Heart right ventricle (tissue), 16 donors: Measurements from ENCODE around the gene TMEM40. TPM values are rescaled to one million over a fixed set of nuclear protein-coding genes. Genes with fewer than 3 reads are reported as not detected.

Source experiments
- ATAC-seq, 8 donors: fragments of 200-7000 bp; cut with Tn5 transposase; one replicate each; pipeline ENCODE4 v1.9.1; 2020; ENCODE audit warnings: mild to moderate bottlenecking in 8 of 8, moderate library complexity in 8 of 8, moderate number of reproducible peaks in 1 of 8
- DNase-seq, 2 donors: peaks; one replicate each; pipeline ENCODE4 v3.0.0-alpha.2; 2020
- H3K27ac ChIP-seq, 10 donors: fragments of 200-600 bp; sonication (generic) in 2 of 10; one replicate each; pipeline versions ENCODE4 v1.5.0 to v1.8.0; 2020 to 2022; ENCODE audit warnings: mild to moderate bottlenecking in 3 of 10
- H3K27me3 ChIP-seq, 7 donors: fragments of 200-600 bp; one replicate each; pipeline ENCODE4 v1.8.0; 2021 to 2022; ENCODE audit warnings: mild to moderate bottlenecking in 2 of 7
- H3K36me3 ChIP-seq, 9 donors: fragments of 200-600 bp; sonication (generic) in 1 of 9; one replicate each; pipeline versions ENCODE4 v1.5.0 to v1.8.0; 2020 to 2022; ENCODE audit warnings: mild to moderate bottlenecking in 2 of 9
- H3K4me1 ChIP-seq, 9 donors: fragments of 200-600 bp; sonication (generic) in 1 of 9; one replicate each; pipeline versions ENCODE4 v1.5.0 to v1.8.0; 2020 to 2022; ENCODE audit warnings: mild to moderate bottlenecking in 4 of 9
- H3K4me3 ChIP-seq, 10 donors: fragments of 200-600 bp; sonication (generic) in 2 of 10; one replicate each; pipeline versions ENCODE4 v1.5.0 to v1.8.0; 2020 to 2022; ENCODE audit warnings: mild to moderate bottlenecking in 7 of 10, moderate library complexity in 2 of 10
- H3K9me3 ChIP-seq, 11 donors: fragments of 200-600 bp in 10 of 11; sonication (generic) in 2 of 11; one replicate each; pipeline versions ENCODE4 v1.5.0 to v1.8.0; 2013 to 2022; ENCODE audit warnings: mild to moderate bottlenecking in 2 of 11, control low read depth in 1 of 11, moderate library complexity in 1 of 11
- WGBS, 2 donors: extraction: QIAGEN DNeasy Blood & Tissue Kit; methylation state at CpG; one replicate each; pipeline ENCODE4 v1.1.7; 2013; ENCODE audit warnings: inconsistent platforms in 1 of 2; 5-methylcytosine and 5-hydroxymethylcytosine counted together
- intact Hi-C, 10 donors: fragments of 100-400 bp; cut with DNase I; formaldehyde crosslinking; loops; one replicate each; pipeline versions ENCODE4 v1.11.1 to v1.14.2; 2022
- polyA plus RNA-seq, 2 donors: library from polyadenylated mRNA; stranded (reverse); fragments of 200-250 nt; gene quantifications; one replicate each; pipeline ENCODE4 v1.2.3, GENCODE V29; 2013
- total RNA-seq, 10 donors: library from RNA; stranded (reverse); fragmentation: NEBNext Ultra II Directional in 3 of 10; extraction: Animal tissue kit (Norgen Biotek cat#: 25700) in 3 of 10; gene quantifications; one replicate each; pipeline versions ENCODE4 v1.2.1 to v1.2.4, GENCODE V29; 2021 to 2023
- TF ChIP-seq, protein P1 (sequence below), 9 donors: fragments of 200-600 bp; sonication (generic) in 2 of 9; IDR thresholded peaks; one replicate each; pipeline versions ENCODE4 v1.5.0 to v1.8.0; 2021 to 2022; ENCODE audit warnings: antibody characterized with exemption in 9 of 9, mild to moderate bottlenecking in 5 of 9, moderate library complexity in 1 of 9
- donor health status: Arrhythmogenic right ventricular cardiomyopathy.
- donor health status: ischemic (EF 13 %, LVEDD 7.1; RV severe dilation, severe dysfunction).
- donor health status: healthy with polysubstance abuse.
- donor health status: DM: no; HTN: yes; CAD: no.
- donor health status: DM: no; HTN: no; CAD: no.
- donor health status: ischemic (EF 25% LVEDD 6.9; RV normal size, moderate dysfunction).
- donor health status: ischemic (EF 25% LVEDD 5.7; RV mildly dilated, moderate dysfunction).
- donor health status: healthy.
- donor health status: DM: yes; HTN: yes; CAD: no.
- donor health status: Ischemic cardiomyopathy.
- donor health status: ischemic (EF 35%, LVEDD 5.7; RV mildly dilated, moderate dysfunction).
- donor health status: nonischemic (EF 11% LVEDD 7.7; RV severe dilation, severe dysfunction).
- donor health status: DM: yes; HTN: yes; CAD: no.
- donor health status: PGD.
- donor health status: ischemic (EF 29% LVEDD 5.4; RV normal size, mild dysfunction).
- donor health status: nonischemic (EF 23%, LVEDD 6.1; RV moderate dilation, normal function).

The TMEM40 gene
- total and polyA plus RNA-seq, 12 donors = 0.68 to 10.1 (median 2.3) TPM

DNA sequence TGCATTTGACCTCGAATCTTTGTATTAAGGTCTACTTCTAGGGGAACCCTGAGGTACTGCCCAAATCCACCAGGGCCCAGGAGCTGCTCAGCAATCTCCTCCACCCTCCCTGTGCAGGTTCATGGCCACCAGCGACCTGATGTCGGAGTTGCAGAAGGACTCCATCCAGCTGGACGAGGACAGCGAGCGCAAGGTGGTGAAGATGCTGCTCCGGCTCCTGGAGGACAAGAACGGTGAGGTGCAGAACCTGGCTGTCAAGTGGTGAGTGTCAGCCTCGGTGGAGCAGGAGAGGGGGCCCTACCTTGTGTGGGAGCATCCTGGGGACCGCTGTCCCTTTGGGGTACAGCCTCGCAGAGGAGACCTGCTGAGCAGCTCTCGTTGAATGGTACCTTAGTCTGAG lies 44.3 kb upstream of the TMEM40 start:
- no peak for DNase-seq
- ATAC-seq = no peak
- Histone ChIP-seq H3K27me3 (no peaks in the 10 kb centered on the region), H3K36me3 (peaks cover 0 to 56% (median 6%) of the 10 kb centered on the region in 9 donors), H3K27ac (no peak overlapping the region), H3K4me1 (peaks cover 0 to 51% (median 12%) of the 10 kb centered on the region in 9 donors), H3K4me3 (no peak overlapping the region), H3K9me3 (no peaks in the 10 kb centered on the region)
- intact Hi-C loops = no loop called here
- TF ChIP-seq, protein P1, sequence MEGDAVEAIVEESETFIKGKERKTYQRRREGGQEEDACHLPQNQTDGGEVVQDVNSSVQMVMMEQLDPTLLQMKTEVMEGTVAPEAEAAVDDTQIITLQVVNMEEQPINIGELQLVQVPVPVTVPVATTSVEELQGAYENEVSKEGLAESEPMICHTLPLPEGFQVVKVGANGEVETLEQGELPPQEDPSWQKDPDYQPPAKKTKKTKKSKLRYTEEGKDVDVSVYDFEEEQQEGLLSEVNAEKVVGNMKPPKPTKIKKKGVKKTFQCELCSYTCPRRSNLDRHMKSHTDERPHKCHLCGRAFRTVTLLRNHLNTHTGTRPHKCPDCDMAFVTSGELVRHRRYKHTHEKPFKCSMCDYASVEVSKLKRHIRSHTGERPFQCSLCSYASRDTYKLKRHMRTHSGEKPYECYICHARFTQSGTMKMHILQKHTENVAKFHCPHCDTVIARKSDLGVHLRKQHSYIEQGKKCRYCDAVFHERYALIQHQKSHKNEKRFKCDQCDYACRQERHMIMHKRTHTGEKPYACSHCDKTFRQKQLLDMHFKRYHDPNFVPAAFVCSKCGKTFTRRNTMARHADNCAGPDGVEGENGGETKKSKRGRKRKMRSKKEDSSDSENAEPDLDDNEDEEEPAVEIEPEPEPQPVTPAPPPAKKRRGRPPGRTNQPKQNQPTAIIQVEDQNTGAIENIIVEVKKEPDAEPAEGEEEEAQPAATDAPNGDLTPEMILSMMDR (IDR thresholded peaks at IDR 0.05) = no peak
- 94 to 96% methylated on average over 12 of the region's 12 CpGs for WGBS, 2 donors

DNA sequence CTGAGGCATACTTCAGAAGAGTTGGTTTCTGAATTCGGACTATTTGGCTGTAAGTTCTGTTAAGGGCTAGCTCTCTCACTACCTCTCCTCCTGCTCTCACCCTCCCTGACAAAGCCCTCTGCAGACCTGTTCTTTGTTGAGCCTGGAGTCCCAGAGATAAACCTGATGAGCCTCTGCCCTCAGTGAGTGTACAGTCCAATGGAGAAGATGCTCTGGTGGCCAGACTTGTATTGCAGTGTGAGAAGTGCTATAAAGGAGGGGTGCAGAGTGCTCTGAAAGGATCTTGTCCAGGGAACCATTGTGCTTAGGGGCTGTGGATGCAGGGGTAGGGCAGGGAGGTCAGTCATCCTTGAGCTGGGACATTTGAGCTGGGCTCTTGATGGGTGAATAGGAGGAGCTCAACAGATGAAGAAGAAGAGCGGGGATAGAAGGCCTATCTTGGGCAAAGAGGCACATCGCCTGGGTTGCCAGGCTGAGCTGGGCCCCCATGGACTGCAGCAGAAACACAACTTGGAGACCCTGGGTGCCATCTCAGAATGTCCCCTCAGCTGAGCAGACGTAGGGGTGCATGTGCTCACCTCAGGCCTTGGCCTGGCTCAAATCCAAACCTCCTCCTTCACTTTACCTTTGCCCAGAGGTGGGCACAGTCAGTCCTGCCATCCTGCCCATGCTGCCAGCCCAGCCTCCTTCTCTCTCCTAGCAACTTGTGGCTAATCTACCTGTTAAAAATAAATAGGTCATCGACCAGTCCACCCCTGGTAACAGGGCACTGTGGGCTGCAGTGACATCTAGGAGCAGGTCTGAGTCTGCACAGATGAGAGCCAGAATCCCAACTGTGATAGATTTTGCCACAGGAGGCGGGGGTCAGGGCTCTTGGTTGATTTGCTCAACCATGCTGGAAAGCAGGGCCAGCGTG lies 40.7 kb upstream of the TMEM40 start:
- Histone ChIP-seq H3K4me1 (peaks cover 0 to 48% (median 15%) of the 10 kb centered on the region in 9 donors), H3K9me3 (no peaks in the 10 kb centered on the region), H3K36me3 (peaks cover 0 to 23% (median 2%) of the 10 kb centered on the region in 9 donors), H3K27ac (peak overlapping the region in 8 of 10 donors; percentile 44 to 96 (median 91)), H3K27me3 (peaks cover 0 to 19% (median 0%) of the 10 kb centered on the region in 7 donors), H3K4me3 (no peak overlapping the region)
- intact Hi-C loops = loop anchor here in 2 of 10 donors (5.0 to 10.0 kb wide), 2 partner anchors 38 to 45 kb away; partner anchors contain the start of gene RPL32 (in 1 of the 2)
- 79 to 83% methylated on average over 7 of the region's 7 CpGs for WGBS, 2 donors
- TF ChIP-seq, protein P1 (IDR thresholded peaks at IDR 0.05) = peak in 1 of 9 donors; percentile 7
- DNase-seq = no peak
- peak in 1 of 8 donors; percentile 2 for ATAC-seq

DNA sequence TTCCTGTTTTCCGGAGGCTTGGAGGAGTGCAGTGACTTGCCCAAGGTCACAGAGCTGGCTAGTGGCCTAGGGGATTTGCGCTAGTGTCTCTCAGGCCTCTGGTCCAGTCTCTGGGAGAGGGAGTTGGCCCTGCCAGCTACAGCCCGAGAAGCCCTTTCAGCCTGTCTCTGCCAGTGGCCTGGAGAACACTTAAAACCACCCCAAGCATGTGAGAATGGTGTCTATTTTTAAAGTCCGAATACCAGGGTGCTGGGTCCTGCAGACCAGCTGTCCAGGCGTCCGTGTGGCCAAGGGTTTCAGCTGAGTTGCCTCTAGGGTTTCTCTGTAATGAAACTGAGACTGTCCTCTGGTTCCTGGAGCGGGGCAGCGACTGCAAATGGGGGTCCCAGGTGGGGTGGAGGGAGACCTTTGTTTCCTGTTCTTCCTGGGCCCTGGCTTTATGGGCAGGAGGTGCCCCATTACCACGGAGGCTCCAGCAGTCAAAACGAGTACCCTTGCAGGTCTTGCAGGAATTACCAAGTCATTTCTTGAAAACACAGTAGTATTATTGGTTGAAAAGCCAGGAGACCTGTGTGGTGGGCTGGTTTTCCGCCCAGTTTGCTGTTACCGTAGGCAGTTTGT lies 39.6 kb upstream of the TMEM40 start:
- DNase-seq = peak; percentile 40 to 42
- peaks cover 0 to 48% (median 15%) of the 10 kb centered on the region in 9 donors for H3K4me1 ChIP-seq
- intact Hi-C loops = loop anchor here in 2 of 10 donors (5.0 to 10.0 kb wide), 2 partner anchors 39 to 46 kb away; partner anchors contain the start of gene RPL32 (in 1 of the 2)
- peak overlapping the region in 9 of 10 donors; percentile 26 to 96 (median 92) for H3K27ac ChIP-seq
- peaks cover 0 to 12% (median 0%) of the 10 kb centered on the region in 9 donors for H3K36me3 ChIP-seq
- no peaks in the 10 kb centered on the region for H3K9me3 ChIP-seq
- peak overlapping the region in 6 of 10 donors; percentile 8 to 82 (median 48) for H3K4me3 ChIP-seq
- H3K27me3 ChIP-seq = peaks cover 0 to 19% (median 0%) of the 10 kb centered on the region in 7 donors
- TF ChIP-seq, protein P1 (IDR thresholded peaks at IDR 0.05) = no peak
- peak; percentile 17 to 72 (median 68) for ATAC-seq
- 53 to 54% methylated on average over 12 of the region's 12 CpGs for WGBS, 2 donors
